Activated CD8-positive, alpha-beta memory T cell treated with anti-CD3 and anti-CD28 coated beads for 1 hour (primary cell): ENCODE measurements around the gene MARCO.

Experiments
- DNase-seq, 2 donors: peaks; one replicate each; pipeline ENCODE4 v3.0.0-alpha.2; 2020; ENCODE audit warnings: low read depth in 1 of 2; ENCODE audit errors: extremely low read depth in 1 of 2

The MARCO gene

GRCh38 chr2:118942031-118942430 lies at the start of gene MARCO:
MARCO (plus strand) TSS chr2:118942194; CDS start chr2:118942301, 107 bp downstream.
- DNase-seq: no peak

- DNase-seq: no peak
Measured at GRCh38 chr2:118893100-118893499, 48.9 kb upstream of the MARCO start.

GRCh38 chr2:118902266-118903028 lies 39.5 kb upstream of the MARCO start:
- no peak for DNase-seq

GRCh38 chr2:118903029-118903351 lies 39.0 kb upstream of the MARCO start:
- no peak for DNase-seq

- no peak for DNase-seq
Measured at GRCh38 chr2:118903551-118904479, 38.2 kb upstream of the MARCO start.

GRCh38 chr2:118905206-118905605 lies 36.8 kb upstream of the MARCO start:
- DNase-seq: no peak

GRCh38 chr2:118906186-118906585 lies 35.8 kb upstream of the MARCO start:
- DNase-seq: no peak

GRCh38 chr2:118907759-118908158 lies 34.2 kb upstream of the MARCO start:
- DNase-seq: no peak

GRCh38 chr2:118909191-118909590 lies 32.8 kb upstream of the MARCO start:
- no peak for DNase-seq

- DNase-seq: no peak
Measured at GRCh38 chr2:118911166-118911856, 30.7 kb upstream of the MARCO start.

GRCh38 chr2:118911936-118912335 lies 30.1 kb upstream of the MARCO start:
- DNase-seq: no peak

- DNase-seq: no peak
Measured at GRCh38 chr2:118913131-118913802, 28.7 kb upstream of the MARCO start.

GRCh38 chr2:118913803-118914645 lies 28.0 kb upstream of the MARCO start:
- no peak for DNase-seq

GRCh38 chr2:118914721-118915453 lies 27.1 kb upstream of the MARCO start:
- no peak for DNase-seq

- DNase-seq: no peak
Measured at GRCh38 chr2:118918017-118918416, 24.0 kb upstream of the MARCO start.

GRCh38 chr2:118921646-118922045 lies 20.3 kb upstream of the MARCO start:
- DNase-seq: no peak

- DNase-seq: no peak
Measured at GRCh38 chr2:118922254-118922653, 19.7 kb upstream of the MARCO start.

GRCh38 chr2:118923371-118923770 lies 18.6 kb upstream of the MARCO start:
- no peak for DNase-seq

- no peak for DNase-seq
Measured at GRCh38 chr2:118925476-118925875, 16.5 kb upstream of the MARCO start.
